GM12873 (cell line): ENCODE results near the gene CSMD2.

Experiments used
- CTCF ChIP-seq: IDR thresholded peaks from 2 replicates; pipeline ENCODE4 v1.5.1; 2012; ENCODE audit warnings: low read depth, mild to moderate bottlenecking, moderate library complexity, low read length, control low read depth; ENCODE audit not compliant: insufficient read depth; ENCODE audit errors: missing control alignments

Gene CSMD2

GRCh38 chr1:33561576-33561975 is 603.5 kb downstream of the CSMD2 start:
- no peak for TF ChIP-seq CTCF

GRCh38 chr1:33560680-33561079 is 604.4 kb downstream of the CSMD2 start:
- TF ChIP-seq CTCF, result no peak

DNA sequence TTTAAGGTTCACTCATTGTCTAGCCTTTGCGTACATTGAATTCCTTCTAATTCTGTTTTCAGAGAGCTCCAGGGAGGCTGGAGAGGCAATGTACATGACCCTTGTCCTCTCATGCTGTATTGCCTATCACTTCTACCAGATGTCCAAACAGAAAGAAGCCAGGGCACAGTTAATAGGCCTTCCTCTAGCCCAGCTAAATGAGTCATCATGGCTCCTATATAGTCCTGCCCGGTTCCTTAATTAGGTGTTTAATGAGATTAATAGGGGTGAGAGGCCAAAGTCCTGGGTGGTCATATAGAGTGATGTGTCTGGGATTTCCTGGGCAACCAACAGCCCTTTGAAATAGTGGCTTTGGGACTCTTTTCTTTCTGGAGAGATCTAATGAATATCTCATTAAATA is 616.3 kb downstream of the CSMD2 start:
- TF ChIP-seq CTCF, result no peak

- TF ChIP-seq CTCF, result no peak
Observed at GRCh38 chr1:33548319-33548718, 616.7 kb downstream of the CSMD2 start.

GRCh38 chr1:33547576-33547975 is 617.5 kb downstream of the CSMD2 start:
- TF ChIP-seq CTCF, result no peak

DNA sequence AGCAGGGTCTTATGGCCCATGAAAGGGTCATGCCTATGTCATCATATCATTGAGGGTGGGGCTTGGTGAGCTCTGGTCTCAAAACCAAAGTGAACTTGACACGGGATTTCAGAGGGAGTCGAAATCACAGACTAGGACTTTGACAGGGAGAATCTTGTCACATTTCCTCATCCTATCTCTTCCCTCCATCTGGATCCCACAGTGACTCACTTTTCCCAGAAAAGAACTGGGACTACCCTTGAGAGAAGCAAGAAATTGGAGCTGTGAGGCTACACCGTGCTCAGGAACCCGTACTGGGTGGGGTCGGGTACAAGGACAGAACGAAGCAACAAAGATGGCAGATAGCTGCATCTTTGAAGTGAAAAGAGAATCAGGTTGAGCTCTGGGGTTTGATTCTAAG is 623.1 kb downstream of the CSMD2 start:
- no peak for TF ChIP-seq CTCF

DNA sequence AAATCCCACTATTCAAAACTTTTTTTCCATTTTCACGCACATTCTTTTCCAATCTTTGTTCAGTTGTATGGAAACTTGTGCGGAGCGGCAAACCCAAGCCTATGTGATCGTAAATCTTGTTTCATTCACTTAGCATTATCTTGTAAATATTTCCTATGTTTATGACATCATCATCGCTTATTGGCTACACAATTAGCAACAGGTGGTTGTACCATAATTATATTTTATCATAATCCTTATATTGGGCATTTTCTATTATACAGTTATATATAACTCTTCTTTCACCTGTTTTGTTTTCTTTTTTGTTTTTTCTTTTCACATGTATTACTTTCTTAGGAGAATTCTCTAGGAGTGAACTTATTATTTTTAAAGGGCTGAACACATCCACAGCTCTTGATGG is 627.1 kb downstream of the CSMD2 start:
- no peak for TF ChIP-seq CTCF
